ENCODE measurements around the gene SMAD4.

The SMAD4 gene

GRCh38 chr18:51020536-51020935 is 9.5 kb upstream of the SMAD4 start:
- in situ Hi-C loops (cut with HindIII; ENCODE audit: low sequenced_read_pairs) = no loop called here
- TF ChIP-seq, protein P1, sequence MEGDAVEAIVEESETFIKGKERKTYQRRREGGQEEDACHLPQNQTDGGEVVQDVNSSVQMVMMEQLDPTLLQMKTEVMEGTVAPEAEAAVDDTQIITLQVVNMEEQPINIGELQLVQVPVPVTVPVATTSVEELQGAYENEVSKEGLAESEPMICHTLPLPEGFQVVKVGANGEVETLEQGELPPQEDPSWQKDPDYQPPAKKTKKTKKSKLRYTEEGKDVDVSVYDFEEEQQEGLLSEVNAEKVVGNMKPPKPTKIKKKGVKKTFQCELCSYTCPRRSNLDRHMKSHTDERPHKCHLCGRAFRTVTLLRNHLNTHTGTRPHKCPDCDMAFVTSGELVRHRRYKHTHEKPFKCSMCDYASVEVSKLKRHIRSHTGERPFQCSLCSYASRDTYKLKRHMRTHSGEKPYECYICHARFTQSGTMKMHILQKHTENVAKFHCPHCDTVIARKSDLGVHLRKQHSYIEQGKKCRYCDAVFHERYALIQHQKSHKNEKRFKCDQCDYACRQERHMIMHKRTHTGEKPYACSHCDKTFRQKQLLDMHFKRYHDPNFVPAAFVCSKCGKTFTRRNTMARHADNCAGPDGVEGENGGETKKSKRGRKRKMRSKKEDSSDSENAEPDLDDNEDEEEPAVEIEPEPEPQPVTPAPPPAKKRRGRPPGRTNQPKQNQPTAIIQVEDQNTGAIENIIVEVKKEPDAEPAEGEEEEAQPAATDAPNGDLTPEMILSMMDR (IDR thresholded peaks at IDR 0.05; ENCODE audit: low read depth, low read length, missing control alignments) = no peak

DNA sequence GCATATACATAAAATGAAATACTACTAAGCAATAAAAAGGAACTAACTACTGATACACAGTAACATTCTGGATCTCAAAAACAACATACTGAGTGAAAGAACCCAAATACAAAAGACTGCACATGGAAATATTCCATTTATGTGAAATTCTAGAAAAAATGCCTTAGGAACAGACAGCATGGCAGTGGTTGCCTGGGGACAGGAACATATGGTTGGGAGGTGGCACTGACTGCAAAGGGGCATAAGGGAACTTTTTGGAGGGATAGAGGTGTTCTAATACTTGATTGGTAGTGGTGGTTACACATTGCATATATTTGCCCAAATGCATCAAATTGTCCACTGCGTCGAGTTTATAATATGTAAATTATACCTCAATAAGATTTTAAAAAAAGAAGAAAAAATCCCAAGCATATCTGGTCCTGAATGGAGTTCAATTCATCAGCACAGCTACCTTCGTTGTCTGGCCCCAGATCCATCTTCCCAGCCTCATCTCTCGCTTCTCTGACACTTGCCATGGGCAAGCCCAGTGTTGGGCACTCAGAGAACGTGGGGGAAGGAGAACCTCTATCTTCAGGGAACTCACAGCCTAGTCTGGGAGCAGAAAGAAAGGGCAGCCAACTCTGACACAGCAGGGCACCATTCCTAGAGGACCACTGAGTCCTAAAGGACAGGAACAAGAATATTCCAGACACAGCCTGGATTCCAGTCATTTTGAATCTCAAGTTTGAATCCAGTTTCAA is 8.6 kb upstream of the SMAD4 start:
- in situ Hi-C loops (cut with HindIII; ENCODE audit: low sequenced_read_pairs) = no loop called here
- H3K4me3 ChIP-seq (ENCODE audit: low read depth, low read length) = no peak overlapping the region
- no peak for DNase-seq (ENCODE audit: low read depth)
- TF ChIP-seq, protein P1 (IDR thresholded peaks at IDR 0.05; ENCODE audit: low read depth, low read length, missing control alignments) = no peak

More at GRCh38 chr18:51020536-51020935, 9.5 kb upstream of the SMAD4 start:
- H3K4me3 ChIP-seq (ENCODE audit: low read depth, low read length) = no peak overlapping the region
- no peak for DNase-seq (ENCODE audit: low read depth)

- in situ Hi-C loops (cut with HindIII; ENCODE audit: low sequenced_read_pairs) = no loop called here
- TF ChIP-seq, protein P1 (IDR thresholded peaks at IDR 0.05; ENCODE audit: low read depth, low read length, missing control alignments) = no peak
- no peak overlapping the region for H3K4me3 ChIP-seq (ENCODE audit: low read depth, low read length)
Observed at GRCh38 chr18:51025512-51025911, 4.5 kb upstream of the SMAD4 start.

GRCh38 chr18:51028201-51028805 is 1.7 kb upstream of the SMAD4 start:
- in situ Hi-C loops (cut with HindIII; ENCODE audit: low sequenced_read_pairs) = no loop called here
- TF ChIP-seq, protein P1 (IDR thresholded peaks at IDR 0.05; ENCODE audit: low read depth, low read length, missing control alignments) = no peak
- no peak overlapping the region for H3K4me3 ChIP-seq (ENCODE audit: low read depth, low read length)
- peak; percentile 87 for DNase-seq (ENCODE audit: low read depth)

More at GRCh38 chr18:51025512-51025911, 4.5 kb upstream of the SMAD4 start:
- no peak for DNase-seq (ENCODE audit: low read depth)

GRCh38 chr18:51029378-51029693 is 677 bp upstream of the SMAD4 start:
- TF ChIP-seq, protein P1 (IDR thresholded peaks at IDR 0.05; ENCODE audit: low read depth, low read length, missing control alignments) = no peak

GRCh38 chr18:51030537-51031258 is 685 bp downstream of the SMAD4 start:
- in situ Hi-C loops (cut with HindIII; ENCODE audit: low sequenced_read_pairs) = no loop called here

More at GRCh38 chr18:51029378-51029693, 677 bp upstream of the SMAD4 start:
- in situ Hi-C loops (cut with HindIII; ENCODE audit: low sequenced_read_pairs) = no loop called here
- H3K4me3 ChIP-seq (ENCODE audit: low read depth, low read length) = peak overlapping the region; percentile 45
- DNase-seq (ENCODE audit: low read depth) = no peak

More at GRCh38 chr18:51030537-51031258, 685 bp downstream of the SMAD4 start:
- TF ChIP-seq, protein P1 (IDR thresholded peaks at IDR 0.05; ENCODE audit: low read depth, low read length, missing control alignments) = no peak
- peak overlapping the region; percentile 45 for H3K4me3 ChIP-seq (ENCODE audit: low read depth, low read length)
- no peak for DNase-seq (ENCODE audit: low read depth)

Data from astrocyte of the cerebellum (primary cell).